ENCODE results near the gene HNRNPC.

DNA sequence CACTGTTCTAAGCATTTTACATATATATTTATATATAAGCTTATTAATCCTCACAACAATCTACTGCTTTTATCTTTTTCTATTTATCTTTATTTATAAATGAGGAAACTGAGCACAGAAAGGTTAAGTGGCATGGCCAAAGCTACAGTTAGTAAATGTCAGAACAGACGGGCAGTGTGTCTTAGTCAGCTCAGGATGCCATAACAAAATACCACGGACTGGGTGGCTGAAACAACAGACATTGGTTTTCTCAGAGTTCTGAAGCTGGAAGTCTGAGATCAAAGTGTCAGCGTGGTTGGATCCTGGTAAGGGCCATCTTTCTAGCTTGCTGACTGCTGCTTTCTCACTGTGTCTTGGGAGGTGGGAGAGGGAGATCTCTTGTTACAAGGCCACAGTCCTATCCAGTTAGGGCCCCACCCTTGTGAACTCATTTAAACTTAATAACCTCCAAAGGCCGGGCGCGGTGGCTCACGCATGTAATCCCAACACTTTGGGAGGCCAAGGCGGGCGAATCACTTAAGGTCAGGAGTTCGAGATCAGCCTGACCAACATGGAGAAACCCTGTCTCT lies 30.4 kb upstream of the HNRNPC start:
- TF ChIP-seq, protein P1, sequence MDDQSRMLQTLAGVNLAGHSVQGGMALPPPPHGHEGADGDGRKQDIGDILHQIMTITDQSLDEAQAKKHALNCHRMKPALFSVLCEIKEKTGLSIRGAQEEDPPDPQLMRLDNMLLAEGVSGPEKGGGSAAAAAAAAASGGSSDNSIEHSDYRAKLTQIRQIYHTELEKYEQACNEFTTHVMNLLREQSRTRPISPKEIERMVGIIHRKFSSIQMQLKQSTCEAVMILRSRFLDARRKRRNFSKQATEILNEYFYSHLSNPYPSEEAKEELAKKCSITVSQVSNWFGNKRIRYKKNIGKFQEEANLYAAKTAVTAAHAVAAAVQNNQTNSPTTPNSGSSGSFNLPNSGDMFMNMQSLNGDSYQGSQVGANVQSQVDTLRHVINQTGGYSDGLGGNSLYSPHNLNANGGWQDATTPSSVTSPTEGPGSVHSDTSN (IDR thresholded peaks at IDR 0.05), result no peak
- TF ChIP-seq, protein P2, sequence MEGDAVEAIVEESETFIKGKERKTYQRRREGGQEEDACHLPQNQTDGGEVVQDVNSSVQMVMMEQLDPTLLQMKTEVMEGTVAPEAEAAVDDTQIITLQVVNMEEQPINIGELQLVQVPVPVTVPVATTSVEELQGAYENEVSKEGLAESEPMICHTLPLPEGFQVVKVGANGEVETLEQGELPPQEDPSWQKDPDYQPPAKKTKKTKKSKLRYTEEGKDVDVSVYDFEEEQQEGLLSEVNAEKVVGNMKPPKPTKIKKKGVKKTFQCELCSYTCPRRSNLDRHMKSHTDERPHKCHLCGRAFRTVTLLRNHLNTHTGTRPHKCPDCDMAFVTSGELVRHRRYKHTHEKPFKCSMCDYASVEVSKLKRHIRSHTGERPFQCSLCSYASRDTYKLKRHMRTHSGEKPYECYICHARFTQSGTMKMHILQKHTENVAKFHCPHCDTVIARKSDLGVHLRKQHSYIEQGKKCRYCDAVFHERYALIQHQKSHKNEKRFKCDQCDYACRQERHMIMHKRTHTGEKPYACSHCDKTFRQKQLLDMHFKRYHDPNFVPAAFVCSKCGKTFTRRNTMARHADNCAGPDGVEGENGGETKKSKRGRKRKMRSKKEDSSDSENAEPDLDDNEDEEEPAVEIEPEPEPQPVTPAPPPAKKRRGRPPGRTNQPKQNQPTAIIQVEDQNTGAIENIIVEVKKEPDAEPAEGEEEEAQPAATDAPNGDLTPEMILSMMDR (IDR thresholded peaks at IDR 0.05), result no peak
- TF ChIP-seq EHMT2 (IDR thresholded peaks at IDR 0.05; ENCODE audit: low read depth), result no peak
- TF ChIP-seq CEBPB (IDR thresholded peaks at IDR 0.05), result no peak
- TF ChIP-seq POLR2A (IDR thresholded peaks at IDR 0.05; ENCODE audit: low read length), result no peak
- TF ChIP-seq JUN (IDR thresholded peaks at IDR 0.05), result no peak
- no peak for TF ChIP-seq MYC (IDR thresholded peaks at IDR 0.05; ENCODE audit: borderline replicate concordance, low read length)
- TF ChIP-seq, protein P3, sequence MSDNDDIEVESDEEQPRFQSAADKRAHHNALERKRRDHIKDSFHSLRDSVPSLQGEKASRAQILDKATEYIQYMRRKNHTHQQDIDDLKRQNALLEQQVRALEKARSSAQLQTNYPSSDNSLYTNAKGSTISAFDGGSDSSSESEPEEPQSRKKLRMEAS (IDR thresholded peaks at IDR 0.05), result no peak
- no peak for TF ChIP-seq RCOR1 (IDR thresholded peaks at IDR 0.05; ENCODE audit: low read depth, low read length)
- no peak for TF ChIP-seq NPAS2 (CRISPR knock-in tag; IDR thresholded peaks at IDR 0.05; ENCODE audit: borderline replicate concordance)
- TF ChIP-seq GATA3 (IDR thresholded peaks at IDR 0.05; ENCODE audit: borderline replicate concordance), result no peak
